Panc1 (cell line): ENCODE results near the gene ZNF441.
A peak's percentile ranks its signal among the peaks of the same experiment; 100 is the strongest.

Experiments used
- POLR2AphosphoS5 ChIP-seq: IDR thresholded peaks from 2 replicates; pipeline ENCODE4 v1.6.1; 2012; ENCODE audit warnings: mild to moderate bottlenecking, low read depth, low read length, moderate library complexity
- SIN3A ChIP-seq: IDR thresholded peaks from 2 replicates; pipeline ENCODE4 v1.6.1; 2012; ENCODE audit warnings: low read depth, mild to moderate bottlenecking, low read length, moderate library complexity, borderline replicate concordance; ENCODE audit not compliant: insufficient read depth
- TF ChIP-seq, protein P1 (sequence below): fragments of 450-650 bp; IDR thresholded peaks from 2 replicates; pipeline ENCODE4 v1.5.1; 2017; ENCODE audit warnings: mild to moderate bottlenecking
- TF ChIP-seq, protein P2 (sequence below), 2 experiments: IDR thresholded peaks; 2 replicates each; pipeline ENCODE4 v1.6.1; 2011 to 2012; ENCODE audit warnings: low read depth in 2 of 2, control low read depth in 1 of 2, low read length in 1 of 2, mild to moderate bottlenecking in 1 of 2, moderate library complexity in 1 of 2; ENCODE audit not compliant: insufficient read depth in 1 of 2

GRCh38 chr19:11814029-11814699, 47.4 kb downstream of the ZNF441 start, which contains the start of gene ZNF440:
- TF ChIP-seq, protein P1, sequence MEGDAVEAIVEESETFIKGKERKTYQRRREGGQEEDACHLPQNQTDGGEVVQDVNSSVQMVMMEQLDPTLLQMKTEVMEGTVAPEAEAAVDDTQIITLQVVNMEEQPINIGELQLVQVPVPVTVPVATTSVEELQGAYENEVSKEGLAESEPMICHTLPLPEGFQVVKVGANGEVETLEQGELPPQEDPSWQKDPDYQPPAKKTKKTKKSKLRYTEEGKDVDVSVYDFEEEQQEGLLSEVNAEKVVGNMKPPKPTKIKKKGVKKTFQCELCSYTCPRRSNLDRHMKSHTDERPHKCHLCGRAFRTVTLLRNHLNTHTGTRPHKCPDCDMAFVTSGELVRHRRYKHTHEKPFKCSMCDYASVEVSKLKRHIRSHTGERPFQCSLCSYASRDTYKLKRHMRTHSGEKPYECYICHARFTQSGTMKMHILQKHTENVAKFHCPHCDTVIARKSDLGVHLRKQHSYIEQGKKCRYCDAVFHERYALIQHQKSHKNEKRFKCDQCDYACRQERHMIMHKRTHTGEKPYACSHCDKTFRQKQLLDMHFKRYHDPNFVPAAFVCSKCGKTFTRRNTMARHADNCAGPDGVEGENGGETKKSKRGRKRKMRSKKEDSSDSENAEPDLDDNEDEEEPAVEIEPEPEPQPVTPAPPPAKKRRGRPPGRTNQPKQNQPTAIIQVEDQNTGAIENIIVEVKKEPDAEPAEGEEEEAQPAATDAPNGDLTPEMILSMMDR: no peak
- no peak for TF ChIP-seq SIN3A
- TF ChIP-seq, protein P2, sequence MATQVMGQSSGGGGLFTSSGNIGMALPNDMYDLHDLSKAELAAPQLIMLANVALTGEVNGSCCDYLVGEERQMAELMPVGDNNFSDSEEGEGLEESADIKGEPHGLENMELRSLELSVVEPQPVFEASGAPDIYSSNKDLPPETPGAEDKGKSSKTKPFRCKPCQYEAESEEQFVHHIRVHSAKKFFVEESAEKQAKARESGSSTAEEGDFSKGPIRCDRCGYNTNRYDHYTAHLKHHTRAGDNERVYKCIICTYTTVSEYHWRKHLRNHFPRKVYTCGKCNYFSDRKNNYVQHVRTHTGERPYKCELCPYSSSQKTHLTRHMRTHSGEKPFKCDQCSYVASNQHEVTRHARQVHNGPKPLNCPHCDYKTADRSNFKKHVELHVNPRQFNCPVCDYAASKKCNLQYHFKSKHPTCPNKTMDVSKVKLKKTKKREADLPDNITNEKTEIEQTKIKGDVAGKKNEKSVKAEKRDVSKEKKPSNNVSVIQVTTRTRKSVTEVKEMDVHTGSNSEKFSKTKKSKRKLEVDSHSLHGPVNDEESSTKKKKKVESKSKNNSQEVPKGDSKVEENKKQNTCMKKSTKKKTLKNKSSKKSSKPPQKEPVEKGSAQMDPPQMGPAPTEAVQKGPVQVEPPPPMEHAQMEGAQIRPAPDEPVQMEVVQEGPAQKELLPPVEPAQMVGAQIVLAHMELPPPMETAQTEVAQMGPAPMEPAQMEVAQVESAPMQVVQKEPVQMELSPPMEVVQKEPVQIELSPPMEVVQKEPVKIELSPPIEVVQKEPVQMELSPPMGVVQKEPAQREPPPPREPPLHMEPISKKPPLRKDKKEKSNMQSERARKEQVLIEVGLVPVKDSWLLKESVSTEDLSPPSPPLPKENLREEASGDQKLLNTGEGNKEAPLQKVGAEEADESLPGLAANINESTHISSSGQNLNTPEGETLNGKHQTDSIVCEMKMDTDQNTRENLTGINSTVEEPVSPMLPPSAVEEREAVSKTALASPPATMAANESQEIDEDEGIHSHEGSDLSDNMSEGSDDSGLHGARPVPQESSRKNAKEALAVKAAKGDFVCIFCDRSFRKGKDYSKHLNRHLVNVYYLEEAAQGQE (IDR thresholded peaks at IDR 0.05; ENCODE audit: insufficient read depth in 1 of 2, low read depth in 2 of 2, low read length in 1 of 2): no peak
- peak; percentile 80 for TF ChIP-seq POLR2AphosphoS5
